Activated CD8-positive, alpha-beta T cell treated with anti-CD3 and anti-CD28 coated beads for 36 hours (primary cell): ENCODE measurements around the gene OAS1. TPM values are rescaled to one million over a fixed set of nuclear protein-coding genes. Genes with fewer than 3 reads are reported as not detected.

Experiments
- ATAC-seq: fragments of 200-7000 bp; cut with Tn5 transposase; one replicate; pipeline ENCODE4 v1.10.0; 2021; ENCODE audit warnings: mild to moderate bottlenecking, moderate library complexity
- CTCF ChIA-PET: fragments of 350-600 bp; sonication (Branson Sonifier 250); formaldehyde crosslinking; loops from one replicate; lab custom pipeline; 2021; ENCODE audit warnings: antibody characterized with exemption; lab: Charles Lee
- POLR2A ChIA-PET: fragments of 350-600 bp; sonication (Branson Sonifier 250); formaldehyde crosslinking; loops from one replicate; lab custom pipeline; 2021; ENCODE audit warnings: antibody characterized with exemption; lab: Charles Lee
- DNase-seq: peaks from one replicate; pipeline ENCODE4 v3.0.0-alpha.2; 2020
- H3K27ac Mint-ChIP-seq: one replicate; pipeline ENCODE4 v1.8.0; 2021; ENCODE audit warnings: mild to moderate bottlenecking, mixed read lengths
- H3K27me3 Mint-ChIP-seq: one replicate; pipeline ENCODE4 v1.8.0; 2021; ENCODE audit warnings: mixed read lengths
- H3K36me3 Mint-ChIP-seq: one replicate; pipeline ENCODE4 v1.8.0; 2021; ENCODE audit warnings: low read depth, mixed read lengths
- H3K4me1 Mint-ChIP-seq: one replicate; pipeline ENCODE4 v1.8.0; 2021; ENCODE audit warnings: low read depth, mixed read lengths
- H3K4me3 Mint-ChIP-seq: one replicate; pipeline ENCODE4 v1.8.0; 2021; ENCODE audit warnings: mild to moderate bottlenecking, moderate library complexity, mixed read lengths
- H3K9me3 Mint-ChIP-seq: one replicate; pipeline ENCODE4 v1.8.0; 2021; ENCODE audit warnings: mixed read lengths
- CTCF ChIP-seq: fragments of 200-600 bp; IDR thresholded peaks from one replicate; pipeline ENCODE4 v1.8.0; 2022; ENCODE audit warnings: antibody characterized with exemption, mild to moderate bottlenecking
- intact Hi-C: fragments of 100-400 bp; cut with micrococcal nuclease; formaldehyde crosslinking; loops from one replicate; pipeline ENCODE4 v1.10.0; 2022
- total RNA-seq, 2 experiments: library from RNA; stranded (reverse); gene quantifications; one replicate each; pipeline ENCODE4 v1.2.3, GENCODE V29; 2021

Gene OAS1
- total RNA-seq, 2 experiments from 2014 or later: 22.7 to 26.8 TPM

GRCh38 chr12:112964915-112965314 lies 58.2 kb downstream of the OAS1 start:
- Mint-ChIP-seq H3K4me1 (no peaks in the 10 kb centered on the region), H3K9me3 (no peaks in the 10 kb centered on the region), H3K4me3 (no peak overlapping the region), H3K36me3 (peaks cover 35% of the 10 kb centered on the region), H3K27me3 (no peaks in the 10 kb centered on the region), H3K27ac (no peak overlapping the region)
- ChIA-PET CTCF (no interaction called here), POLR2A (interaction anchor here (1.1 to 5.6 kb wide), 2 partner anchors 10 to 14 kb away, joined by 3 to 32 read pairs; partner anchors contain the start of gene OAS2)
- no peak for ATAC-seq
- intact Hi-C loops: no loop called here
- no peak for TF ChIP-seq CTCF
- DNase-seq: no peak

- no peak for DNase-seq
- no peak for ATAC-seq
- no peaks in the 10 kb centered on the region for H3K4me1 Mint-ChIP-seq
- ChIA-PET CTCF (no interaction called here), POLR2A (interaction anchor here (1.1 to 5.6 kb wide), 2 partner anchors 9 to 13 kb away, joined by 3 to 32 read pairs; partner anchors contain the start of gene OAS2)
- TF ChIP-seq CTCF: no peak
- no peak overlapping the region for H3K4me3 Mint-ChIP-seq
- peaks cover 37% of the 10 kb centered on the region for H3K36me3 Mint-ChIP-seq
- intact Hi-C loops: no loop called here
- H3K27ac Mint-ChIP-seq: no peak overlapping the region
- H3K27me3 Mint-ChIP-seq: no peaks in the 10 kb centered on the region
- H3K9me3 Mint-ChIP-seq: no peaks in the 10 kb centered on the region
Observed at GRCh38 chr12:112965643-112966042, 58.9 kb downstream of the OAS1 start.

GRCh38 chr12:112967306-112967705 lies 60.5 kb downstream of the OAS1 start:
- POLR2A ChIA-PET: interaction anchor here (0.6 to 5.6 kb wide), 2 partner anchors 11 to 338 kb away, joined by 4 to 32 read pairs; partner anchors contain the start of gene OAS2
- TF ChIP-seq CTCF: no peak
- no peak for ATAC-seq
- H3K27ac Mint-ChIP-seq: no peak overlapping the region
- intact Hi-C loops: no loop called here
- peaks cover 21% of the 10 kb centered on the region for H3K36me3 Mint-ChIP-seq
- no peaks in the 10 kb centered on the region for H3K4me1 Mint-ChIP-seq
- no peaks in the 10 kb centered on the region for H3K27me3 Mint-ChIP-seq
- no peak for DNase-seq
- no peak overlapping the region for H3K4me3 Mint-ChIP-seq
- H3K9me3 Mint-ChIP-seq: no peaks in the 10 kb centered on the region
- CTCF ChIA-PET: no interaction called here

GRCh38 chr12:112967858-112968257 lies 61.1 kb downstream of the OAS1 start:
- ChIA-PET POLR2A (interaction anchor here (5.6 kb wide), 1 partner anchor 11 kb away, joined by 32 read pairs; the partner anchor contains the start of gene OAS2), CTCF (no interaction called here)
- no peak for TF ChIP-seq CTCF
- H3K36me3 Mint-ChIP-seq: peaks cover 16% of the 10 kb centered on the region
- DNase-seq: no peak
- no peak for ATAC-seq
- no peaks in the 10 kb centered on the region for H3K27me3 Mint-ChIP-seq
- H3K27ac Mint-ChIP-seq: no peak overlapping the region
- H3K4me3 Mint-ChIP-seq: no peak overlapping the region
- no peaks in the 10 kb centered on the region for H3K9me3 Mint-ChIP-seq
- H3K4me1 Mint-ChIP-seq: no peaks in the 10 kb centered on the region
- intact Hi-C loops: no loop called here

Other genes starting within 250 kb of the OAS1 start
- gene RPH3A, start 115.2 kb upstream of the OAS1 start, total RNA-seq: not detected
- 10 to 100 TPM; 21.4 to 22.2 TPM for gene OAS3, start 31.5 kb downstream of the OAS1 start, total RNA-seq
- gene OAS2, start 71.6 kb downstream of the OAS1 start, total RNA-seq: 100 to 1,000 TPM in 1 of 2 experiments, 10 to 100 TPM in 1; 95.7 to 104 TPM
- gene DTX1, start 149.8 kb downstream of the OAS1 start, total RNA-seq: 1 to 10 TPM; 2.9 to 3.4 TPM
- gene RASAL1, start 228.8 kb downstream of the OAS1 start, total RNA-seq: 10 to 100 TPM in 1 of 2 experiments, 1 to 10 TPM in 1; 9.8 to 12.4 TPM
- 1 to 10 TPM; 1.7 to 1.9 TPM for gene CFAP73, start 242.8 kb downstream of the OAS1 start, total RNA-seq